Activated naive CD8-positive, alpha-beta T cell treated with anti-CD3 and anti-CD28 coated beads, Interleukin-2, amount 10 ng/mL, durations not matched to agents 7 days and 5 days (primary cell): Measurements from ENCODE around the gene IL18RAP. TPM values are rescaled to one million over a fixed set of nuclear protein-coding genes. Genes with fewer than 3 reads are reported as not detected.

Experiments
- ATAC-seq: fragments of 150-1000 bp; cut with Tn5 transposase; one replicate; pipeline ENCODE4 v1.10.0; 2021; ENCODE audit warnings: low read depth, moderate library complexity
- POLR2A ChIA-PET: fragments of 350-600 bp; sonication (Branson Sonifier 250); formaldehyde crosslinking; loops from one replicate; lab custom pipeline; 2021; ENCODE audit warnings: antibody characterized with exemption; lab: Charles Lee
- DNase-seq: peaks from one replicate; pipeline ENCODE4 v3.0.0; 2021
- H3K27ac Mint-ChIP-seq: one replicate; pipeline ENCODE4 v1.8.0; 2022; ENCODE audit warnings: mild to moderate bottlenecking, mixed read lengths
- H3K27me3 Mint-ChIP-seq: one replicate; pipeline ENCODE4 v1.8.0; 2022; ENCODE audit warnings: mild to moderate bottlenecking, moderate library complexity, mixed read lengths
- H3K36me3 Mint-ChIP-seq: one replicate; pipeline ENCODE4 v1.8.0; 2021; ENCODE audit warnings: mild to moderate bottlenecking, mixed read lengths
- H3K4me1 Mint-ChIP-seq: one replicate; pipeline ENCODE4 v1.8.0; 2021; ENCODE audit warnings: mixed read lengths
- H3K4me3 Mint-ChIP-seq: one replicate; pipeline ENCODE4 v1.8.0; 2022; ENCODE audit warnings: mild to moderate bottlenecking, moderate library complexity, mixed read lengths
- H3K9me3 Mint-ChIP-seq: one replicate; pipeline ENCODE4 v1.8.0; 2021; ENCODE audit warnings: mixed read lengths
- total RNA-seq, 2 experiments: library from RNA; stranded (reverse); gene quantifications; one replicate each; pipeline ENCODE4 v1.2.3, GENCODE V29; 2021

IL18RAP gene
- total RNA-seq, 2 experiments from 2014 or later: 16.7 to 16.8 TPM

DNA sequence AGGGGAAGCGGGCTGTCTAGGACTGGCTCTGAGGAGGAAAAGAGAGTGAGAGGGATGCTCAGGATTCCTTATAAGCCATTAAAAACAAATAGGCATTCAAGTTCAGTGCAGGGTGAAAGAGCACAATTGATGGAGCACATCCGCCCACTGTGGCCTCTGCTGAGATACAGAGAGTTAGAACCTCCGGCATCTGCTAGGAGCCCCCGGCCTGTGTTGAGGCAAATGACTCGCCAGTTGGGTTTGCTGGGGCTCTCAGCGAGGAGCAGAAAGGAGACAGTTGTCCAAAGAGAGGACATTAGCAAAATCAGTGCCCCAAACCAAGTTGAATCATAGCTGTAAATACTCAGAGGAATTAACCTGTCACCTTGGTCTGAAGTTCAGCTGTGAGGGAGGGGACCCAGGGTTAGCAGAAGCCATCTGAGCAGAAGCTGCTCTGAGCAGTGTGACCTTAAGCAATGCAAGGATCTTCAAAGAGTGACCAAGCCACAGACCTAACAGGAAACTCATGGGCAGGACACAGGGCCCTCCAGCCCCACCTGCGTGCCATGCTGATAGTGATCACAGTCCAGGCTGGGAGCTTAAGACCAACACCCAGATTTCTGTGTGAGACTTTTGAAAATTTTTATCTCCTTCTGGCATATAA, 23.3 kb upstream of the IL18RAP start:
- Mint-ChIP-seq H3K27ac (no peak overlapping the region), H3K36me3 (peaks cover 38% of the 10 kb centered on the region)

DNA sequence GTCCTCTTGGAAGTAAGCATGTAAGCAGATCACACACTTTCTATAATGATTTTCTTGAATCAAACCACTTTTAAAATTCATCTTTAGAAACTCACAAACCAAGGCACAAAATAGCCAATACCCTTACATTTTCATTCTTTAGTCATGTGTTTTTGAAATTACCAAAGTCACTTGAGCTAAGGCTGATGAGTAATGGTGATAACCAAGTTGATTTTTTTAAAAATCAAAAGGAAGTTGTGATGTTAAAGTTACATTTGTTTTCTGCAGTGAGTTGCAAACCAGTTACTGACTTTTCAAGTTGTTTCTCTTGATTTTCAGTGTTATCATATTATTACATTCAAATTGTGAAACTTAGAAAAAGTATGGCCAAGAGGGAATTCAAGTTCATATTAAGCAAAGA, 21.5 kb upstream of the IL18RAP start:
- POLR2A ChIA-PET: interaction anchor here (0.8 kb wide), 1 partner anchor 16 kb away, joined by 3 read pairs; no protein-coding TSS in a partner anchor
- DNase-seq (no peak), ATAC-seq (no peak)
- Mint-ChIP-seq H3K4me1 (peaks cover 27% of the 10 kb centered on the region), H3K27me3 (no peaks in the 10 kb centered on the region), H3K4me3 (no peak overlapping the region), H3K36me3 (peaks cover 30% of the 10 kb centered on the region), H3K27ac (no peak overlapping the region), H3K9me3 (peaks cover 1% of the 10 kb centered on the region)

More for the DNA sequence above, 23.3 kb upstream of the IL18RAP start:
- Mint-ChIP-seq H3K4me3 (no peak overlapping the region), H3K4me1 (peaks cover 27% of the 10 kb centered on the region), H3K9me3 (peaks cover 1% of the 10 kb centered on the region), H3K27me3 (no peaks in the 10 kb centered on the region)
- peak; percentile 58 for ATAC-seq
- no peak for DNase-seq
- POLR2A ChIA-PET: no interaction called here

- POLR2A ChIA-PET: interaction anchor here (0.8 kb wide), 1 partner anchor 16 kb away, joined by 3 read pairs; no protein-coding TSS in a partner anchor
- DNase-seq (no peak), ATAC-seq (no peak)
- H3K27me3 Mint-ChIP-seq: no peaks in the 10 kb centered on the region
- peaks cover 1% of the 10 kb centered on the region for H3K9me3 Mint-ChIP-seq
- H3K4me1 Mint-ChIP-seq: peaks cover 27% of the 10 kb centered on the region
- peaks cover 26% of the 10 kb centered on the region for H3K36me3 Mint-ChIP-seq
- no peak overlapping the region for H3K4me3 Mint-ChIP-seq
- H3K27ac Mint-ChIP-seq: no peak overlapping the region
Measured at GRCh38 chr2:102401865-102402264, 21.1 kb upstream of the IL18RAP start.

- ATAC-seq (no peak), DNase-seq (no peak)
- no peak overlapping the region for H3K27ac Mint-ChIP-seq
- POLR2A ChIA-PET: no interaction called here
- H3K4me3 Mint-ChIP-seq: no peak overlapping the region
- peaks cover 7% of the 10 kb centered on the region for H3K4me1 Mint-ChIP-seq
- peaks cover 34% of the 10 kb centered on the region for H3K9me3 Mint-ChIP-seq
- no peaks in the 10 kb centered on the region for H3K27me3 Mint-ChIP-seq
- peaks cover 62% of the 10 kb centered on the region for H3K36me3 Mint-ChIP-seq
Measured at GRCh38 chr2:102410952-102411351, 12.0 kb upstream of the IL18RAP start.

DNA sequence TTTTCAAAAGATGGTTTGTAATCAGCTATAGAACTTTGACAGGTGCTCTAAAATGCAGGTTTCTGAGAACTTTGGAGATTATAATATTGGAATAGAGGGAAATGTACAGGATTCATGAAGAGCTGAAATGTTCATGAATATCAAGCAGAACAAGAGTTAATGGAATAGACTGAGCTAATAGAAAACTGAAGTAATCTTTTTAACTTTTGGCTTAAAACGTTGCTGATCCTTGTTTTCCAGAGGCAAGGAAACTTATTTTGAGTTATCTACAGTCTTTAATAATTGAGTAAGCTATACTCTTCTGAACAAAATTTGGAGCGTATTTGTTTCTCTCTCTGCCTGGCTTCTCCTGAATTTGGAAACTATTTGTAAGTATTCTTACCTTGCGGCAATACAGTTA, 10.8 kb upstream of the IL18RAP start:
- no peaks in the 10 kb centered on the region for H3K27me3 Mint-ChIP-seq
- no peak for ATAC-seq

GRCh38 chr2:102417946-102418345, 5.0 kb upstream of the IL18RAP start:
- Mint-ChIP-seq H3K27me3 (no peaks in the 10 kb centered on the region), H3K27ac (peak overlapping the region; percentile 97), H3K36me3 (peaks cover 72% of the 10 kb centered on the region), H3K4me3 (peak overlapping the region; percentile 74), H3K9me3 (peaks cover 16% of the 10 kb centered on the region), H3K4me1 (peaks cover 57% of the 10 kb centered on the region)
- POLR2A ChIA-PET: interaction anchor here (0.5 to 2.3 kb wide), 5 partner anchors 10 to 141 kb away, joined by 3 to 12 read pairs (median 3); partner anchors contain the start of gene IL18R1
- ATAC-seq: peak; percentile 79
- DNase-seq: no peak

More for the DNA sequence above, 10.8 kb upstream of the IL18RAP start:
- no peak for DNase-seq
- Mint-ChIP-seq H3K27ac (no peak overlapping the region), H3K4me1 (peaks cover 16% of the 10 kb centered on the region), H3K9me3 (peaks cover 38% of the 10 kb centered on the region), H3K4me3 (no peak overlapping the region), H3K36me3 (peaks cover 71% of the 10 kb centered on the region)
- POLR2A ChIA-PET: no interaction called here

GRCh38 chr2:102418421-102418961, 4.5 kb upstream of the IL18RAP start:
- DNase-seq (no peak), ATAC-seq (peak; percentile 67)
- POLR2A ChIA-PET: interaction anchor here (0.5 to 2.3 kb wide), 5 partner anchors 9 to 141 kb away, joined by 3 to 12 read pairs (median 3); partner anchors contain the start of gene IL18R1

DNA sequence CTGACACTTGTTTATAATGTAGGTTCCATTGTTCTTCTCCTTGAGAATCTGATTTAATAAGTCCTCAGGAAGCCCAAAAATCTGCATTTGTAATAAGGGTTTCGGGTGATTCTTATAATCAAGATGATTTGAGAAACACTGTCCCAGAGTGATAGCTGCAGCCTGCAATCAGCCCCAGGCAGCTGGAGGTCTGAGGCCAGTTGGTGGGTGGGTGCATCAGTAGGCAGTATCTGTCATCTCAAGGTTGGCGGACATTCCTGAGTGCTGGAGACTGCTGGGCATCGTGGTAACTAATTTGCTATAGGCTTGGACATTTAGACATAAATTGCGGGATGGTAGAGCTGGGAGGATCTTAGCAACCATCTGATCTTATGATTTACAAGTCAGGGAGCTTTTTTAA, 2.7 kb upstream of the IL18RAP start:
- no peak for DNase-seq
- ATAC-seq: no peak
- Mint-ChIP-seq H3K36me3 (peaks cover 73% of the 10 kb centered on the region), H3K9me3 (peaks cover 11% of the 10 kb centered on the region), H3K27me3 (no peaks in the 10 kb centered on the region), H3K4me1 (peaks cover 71% of the 10 kb centered on the region), H3K27ac (peak overlapping the region; percentile 47), H3K4me3 (peak overlapping the region; percentile 86)
- POLR2A ChIA-PET: interaction anchor here (1.4 kb wide), 1 partner anchor 144 kb away, joined by 3 read pairs; no protein-coding TSS in a partner anchor

More at GRCh38 chr2:102418421-102418961, 4.5 kb upstream of the IL18RAP start:
- peak overlapping the region; percentile 94 for H3K27ac Mint-ChIP-seq
- H3K4me1 Mint-ChIP-seq: peaks cover 62% of the 10 kb centered on the region
- H3K4me3 Mint-ChIP-seq: peak overlapping the region; percentile 86
- peaks cover 72% of the 10 kb centered on the region for H3K36me3 Mint-ChIP-seq
- H3K9me3 Mint-ChIP-seq: peaks cover 17% of the 10 kb centered on the region
- no peaks in the 10 kb centered on the region for H3K27me3 Mint-ChIP-seq

DNA sequence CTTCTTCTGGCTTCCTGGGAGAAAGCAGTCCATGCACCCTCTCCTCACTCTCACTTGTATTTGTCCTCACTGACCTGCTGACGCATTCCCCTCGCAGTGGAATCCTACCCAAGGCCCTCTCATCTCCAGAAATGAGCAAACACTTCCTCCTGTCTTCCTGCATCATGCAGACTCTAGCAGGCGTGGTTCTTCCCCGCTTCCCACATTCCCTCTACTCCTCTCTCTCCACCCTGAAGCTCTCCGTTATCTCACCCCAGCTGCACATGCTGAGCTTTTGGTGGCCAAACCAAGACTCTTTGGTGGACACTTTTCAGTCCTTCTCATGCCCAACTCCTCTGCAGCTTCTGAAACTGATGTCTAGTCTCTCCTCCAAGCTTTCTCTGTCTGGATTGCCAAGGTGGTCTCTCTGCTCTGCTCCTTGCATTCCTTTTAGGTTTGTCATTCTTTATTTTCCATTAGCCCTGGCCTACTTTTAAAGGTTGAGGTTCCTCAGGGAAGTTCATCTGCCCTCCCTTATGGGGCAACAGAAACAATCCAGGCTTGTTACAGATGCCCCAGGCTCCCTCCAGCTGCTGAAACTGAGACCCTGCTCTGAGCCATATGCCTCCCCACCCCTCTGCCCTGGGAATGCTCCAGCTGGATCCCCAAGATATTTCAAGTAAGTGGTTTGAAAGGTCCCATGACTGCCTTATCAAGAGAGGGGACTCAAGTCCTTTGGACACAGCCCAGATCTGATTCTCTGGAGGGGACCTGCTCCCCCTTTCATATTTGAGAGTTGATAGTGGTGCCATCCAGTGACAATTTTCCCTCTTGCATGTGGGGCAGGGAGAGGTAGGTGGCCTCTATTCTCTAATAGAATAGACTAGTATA, 835 bp upstream of the IL18RAP start:
- Mint-ChIP-seq H3K4me1 (peaks cover 62% of the 10 kb centered on the region), H3K4me3 (peak overlapping the region; percentile 47), H3K27me3 (no peaks in the 10 kb centered on the region), H3K36me3 (peaks cover 66% of the 10 kb centered on the region), H3K27ac (peak overlapping the region; percentile 52), H3K9me3 (peaks cover 3% of the 10 kb centered on the region)
- DNase-seq (no peak), ATAC-seq (no peak)
- POLR2A ChIA-PET: no interaction called here

DNA sequence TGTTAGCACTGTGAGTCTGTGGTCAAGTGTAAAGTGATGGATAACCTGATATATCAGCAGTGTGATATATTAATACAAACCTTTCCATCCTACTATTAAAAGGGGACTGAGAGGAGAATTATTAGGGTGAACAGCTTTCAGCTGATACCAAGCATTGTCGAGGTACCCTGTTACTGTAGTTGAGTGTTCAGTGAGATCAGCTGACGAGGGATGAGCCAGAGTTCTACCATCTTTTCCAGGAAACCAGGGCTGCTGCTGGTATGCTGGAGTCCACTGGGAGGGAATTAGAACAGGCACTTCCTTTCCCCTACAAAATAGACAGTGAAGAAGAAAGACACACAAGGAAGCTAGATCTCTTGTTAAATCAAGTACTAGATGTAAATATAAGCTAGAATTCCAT, 408 bp downstream of the IL18RAP start:
- Mint-ChIP-seq H3K9me3 (peaks cover 3% of the 10 kb centered on the region), H3K36me3 (peaks cover 72% of the 10 kb centered on the region), H3K4me1 (peaks cover 54% of the 10 kb centered on the region), H3K27ac (peak overlapping the region; percentile 76), H3K4me3 (no peak overlapping the region), H3K27me3 (no peaks in the 10 kb centered on the region)
- no peak for ATAC-seq
- POLR2A ChIA-PET: no interaction called here
- no peak for DNase-seq

GRCh38 chr2:102424754-102425153, 1.8 kb downstream of the IL18RAP start:
- peaks cover 6% of the 10 kb centered on the region for H3K9me3 Mint-ChIP-seq
- POLR2A ChIA-PET: no interaction called here
- H3K27me3 Mint-ChIP-seq: no peaks in the 10 kb centered on the region
- H3K4me3 Mint-ChIP-seq: peak overlapping the region; percentile 16
- peaks cover 79% of the 10 kb centered on the region for H3K36me3 Mint-ChIP-seq
- H3K4me1 Mint-ChIP-seq: peaks cover 48% of the 10 kb centered on the region
- ATAC-seq: peak; percentile 46
- no peak overlapping the region for H3K27ac Mint-ChIP-seq
- no peak for DNase-seq

DNA sequence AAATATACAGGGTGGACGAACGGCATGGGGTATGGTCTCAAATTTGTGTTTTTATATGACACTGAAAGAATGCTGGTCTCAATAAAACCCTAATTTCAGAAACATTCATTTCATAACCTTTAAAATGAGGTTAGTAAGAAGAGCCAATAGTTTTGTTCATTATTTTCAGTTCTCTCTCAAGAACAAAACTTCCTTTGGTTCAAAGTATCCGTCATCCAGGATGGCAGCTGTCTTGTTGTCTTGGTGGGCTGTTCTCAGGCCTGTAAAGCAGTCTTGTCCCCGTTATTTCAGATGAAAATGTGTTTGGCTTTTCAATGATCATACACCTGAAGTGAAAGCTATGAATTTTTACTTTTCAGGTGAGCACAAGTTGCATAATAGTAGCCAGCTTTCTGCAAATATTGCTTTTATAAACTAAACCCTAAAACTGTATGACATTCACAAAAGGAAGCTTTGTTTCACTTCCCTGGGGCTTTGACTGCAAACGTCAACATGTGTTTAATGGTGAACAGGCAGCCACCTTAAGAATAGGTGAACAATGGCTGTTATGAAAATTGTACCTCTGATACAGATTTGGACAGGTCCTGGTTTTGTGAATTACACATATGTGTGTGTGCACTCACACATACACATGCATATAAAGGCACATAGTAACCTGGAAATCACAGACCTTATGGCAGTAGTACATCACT, 2.6 kb downstream of the IL18RAP start:
- ATAC-seq (no peak), DNase-seq (no peak)
- Mint-ChIP-seq H3K4me3 (no peak overlapping the region), H3K27me3 (no peaks in the 10 kb centered on the region), H3K9me3 (peaks cover 7% of the 10 kb centered on the region), H3K36me3 (peaks cover 81% of the 10 kb centered on the region), H3K4me1 (peaks cover 42% of the 10 kb centered on the region), H3K27ac (no peak overlapping the region)
- POLR2A ChIA-PET: interaction anchor here (1.7 kb wide), 1 partner anchor 13 kb away, joined by 3 read pairs; no protein-coding TSS in a partner anchor
